Stimulated activated CD8-positive, alpha-beta memory T cell treated with anti-CD3 and anti-CD28 coated beads, Interleukin-7, amount 100 ng/mL, for 1 hour (primary cell): ENCODE results near the gene DBX1.

Experiments
- DNase-seq, 2 donors: peaks; one replicate each; pipeline ENCODE4 v3.0.0-alpha.2; 2020; ENCODE audit warnings: low read depth in 2 of 2

DBX1 gene

DNA sequence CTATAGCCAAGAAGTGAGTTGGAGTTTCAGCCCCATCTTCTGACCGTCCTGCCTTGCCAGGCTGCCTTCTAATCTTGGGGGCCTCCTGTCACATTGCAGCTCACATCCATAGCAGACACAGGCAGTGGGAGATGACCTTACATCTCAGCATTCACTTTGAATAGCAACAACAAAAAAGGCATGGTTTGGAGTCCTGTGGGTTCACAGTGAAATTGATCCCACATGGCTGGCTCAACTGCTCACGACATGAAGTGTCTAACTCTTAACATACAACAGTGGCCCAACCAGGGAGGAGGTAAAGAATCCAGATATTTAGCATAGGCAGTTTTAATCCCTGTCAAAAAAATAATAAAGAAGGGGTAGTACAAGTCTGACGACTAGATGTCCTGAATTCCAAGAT, 38.1 kb downstream of the DBX1 start:
- no peak for DNase-seq

DNA sequence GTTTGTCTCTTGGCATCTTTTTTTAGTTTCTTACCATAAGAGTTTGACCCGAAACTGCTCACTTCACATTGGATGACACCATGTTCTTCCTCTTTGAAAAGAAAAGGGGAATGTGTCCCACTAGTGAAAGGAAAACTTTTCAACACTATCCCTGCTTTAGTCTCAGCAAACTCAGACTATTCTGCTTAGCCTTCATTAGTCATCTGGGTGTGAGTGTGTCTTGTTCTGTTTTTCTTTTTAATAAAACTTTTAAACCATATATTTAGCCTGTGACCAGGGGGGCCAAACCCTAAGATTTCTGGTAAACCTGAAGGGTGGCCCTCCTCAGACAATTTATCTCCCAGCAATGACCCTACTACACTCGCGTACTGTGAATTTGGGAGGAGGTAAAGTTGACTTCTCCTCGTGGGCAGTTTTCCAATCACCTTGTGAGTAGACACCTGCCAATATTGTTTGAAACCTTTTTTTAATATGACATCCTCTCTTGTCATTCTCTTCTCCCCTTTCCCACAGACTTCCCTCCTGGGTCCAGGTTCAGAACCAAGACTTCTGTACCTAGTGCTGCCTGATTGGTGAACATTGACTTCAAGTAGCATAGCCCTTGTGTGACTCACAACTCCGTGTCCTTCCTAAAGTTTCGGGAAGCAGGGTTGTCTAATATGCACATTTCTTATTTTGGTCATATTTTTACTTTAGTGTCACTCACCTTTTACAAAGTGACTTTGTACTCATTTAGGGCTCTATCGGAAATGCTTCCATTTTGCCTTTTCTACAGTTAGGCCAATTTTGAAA, 39.9 kb downstream of the DBX1 start:
- DNase-seq: no peak

DNA sequence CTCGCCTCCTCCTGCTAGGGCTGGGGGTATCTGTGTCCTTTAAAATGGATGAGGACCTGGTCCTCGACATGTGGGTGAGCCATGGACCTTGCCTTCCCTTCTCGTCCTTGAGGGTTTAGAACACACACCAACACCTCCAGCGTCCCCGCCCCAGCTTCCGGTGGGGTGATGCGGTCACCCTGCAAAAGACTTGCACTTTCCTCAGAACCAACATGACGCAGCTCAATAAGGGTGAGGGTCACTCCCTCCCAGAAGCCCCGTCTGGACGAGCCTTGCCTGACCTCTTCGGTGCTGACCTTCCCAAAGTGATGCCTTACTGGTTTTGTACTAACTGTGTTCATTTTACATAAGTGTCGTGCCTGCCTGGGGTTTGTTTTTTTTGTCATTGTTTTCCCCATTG, 41.0 kb downstream of the DBX1 start:
- no peak for DNase-seq

DNA sequence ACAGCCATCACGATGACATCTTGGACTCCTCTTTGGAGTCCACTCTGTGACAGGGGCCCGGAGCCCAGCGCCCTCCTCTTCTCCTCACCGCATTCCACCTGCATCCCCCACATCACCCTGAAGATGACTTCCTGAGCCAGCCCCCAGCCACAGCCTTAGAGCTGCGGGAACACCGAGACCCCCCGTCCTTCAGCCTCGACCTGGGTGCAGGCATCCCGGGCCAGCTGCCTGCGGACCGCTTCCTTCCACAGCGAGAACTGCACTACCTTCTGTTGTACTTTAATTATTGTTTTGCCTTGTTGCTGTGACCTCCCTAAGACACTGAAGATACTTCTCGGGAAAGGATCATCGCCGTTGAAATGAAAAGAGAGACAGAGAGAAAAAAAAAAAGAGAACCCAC, 42.1 kb downstream of the DBX1 start:
- no peak for DNase-seq

DNA sequence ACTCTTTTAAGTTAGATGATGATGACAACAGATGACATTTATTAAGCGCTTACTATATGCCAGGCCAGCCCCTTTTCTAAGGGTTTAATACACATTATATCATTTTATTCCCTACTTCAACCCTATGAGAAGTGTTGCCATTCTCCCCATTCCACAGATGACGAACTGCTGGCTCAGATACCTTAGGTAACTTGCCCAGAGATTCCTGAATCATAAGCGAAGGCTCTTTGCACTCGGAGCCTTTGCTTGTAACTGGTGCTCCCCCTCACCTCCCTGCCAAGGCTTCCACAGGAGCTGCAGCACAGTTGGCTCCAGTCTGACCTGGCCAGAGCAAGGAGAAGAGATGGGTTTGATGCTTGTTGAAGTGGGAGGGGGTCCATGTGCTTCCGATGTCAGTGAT, 43.0 kb downstream of the DBX1 start:
- DNase-seq: no peak

DNA sequence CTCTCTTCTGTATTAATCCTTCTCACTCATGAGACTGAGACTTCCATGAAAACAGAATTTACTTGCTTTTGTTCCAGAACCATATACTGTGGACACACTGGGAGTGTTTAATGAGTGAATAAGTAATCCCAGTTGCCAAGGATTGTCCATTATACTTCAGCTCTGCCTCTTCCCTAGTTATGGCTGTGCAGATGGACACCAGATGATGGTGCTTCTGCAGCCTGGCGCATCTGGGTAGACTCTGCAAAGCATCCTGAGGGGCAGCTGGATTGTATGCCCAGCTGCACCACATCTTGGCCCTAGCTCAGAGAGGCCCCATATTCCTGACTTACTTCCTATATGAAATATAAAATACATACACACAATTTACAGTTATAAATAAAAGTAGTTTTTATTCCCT, 43.5 kb downstream of the DBX1 start:
- DNase-seq: no peak

DNA sequence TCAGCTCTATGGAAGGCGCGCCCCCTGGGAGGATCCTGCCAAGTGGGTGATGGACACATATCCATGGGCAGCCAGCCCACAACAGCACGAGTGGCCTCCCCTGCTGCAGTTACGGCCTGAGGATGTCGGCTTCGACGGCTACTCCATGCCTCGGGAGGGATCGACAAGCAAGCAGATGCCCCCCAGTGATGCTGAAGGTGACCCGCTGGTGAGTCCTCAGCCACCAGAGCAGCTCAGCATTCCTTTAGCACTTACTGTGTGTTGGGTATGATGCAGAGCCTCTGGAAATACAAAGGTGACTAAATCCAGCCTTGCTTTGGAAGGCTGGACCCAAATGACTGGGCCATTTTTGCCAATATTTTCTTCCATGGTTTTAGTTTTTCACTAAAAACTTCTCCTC, 45.7 kb downstream of the DBX1 start:
- no peak for DNase-seq

DNA sequence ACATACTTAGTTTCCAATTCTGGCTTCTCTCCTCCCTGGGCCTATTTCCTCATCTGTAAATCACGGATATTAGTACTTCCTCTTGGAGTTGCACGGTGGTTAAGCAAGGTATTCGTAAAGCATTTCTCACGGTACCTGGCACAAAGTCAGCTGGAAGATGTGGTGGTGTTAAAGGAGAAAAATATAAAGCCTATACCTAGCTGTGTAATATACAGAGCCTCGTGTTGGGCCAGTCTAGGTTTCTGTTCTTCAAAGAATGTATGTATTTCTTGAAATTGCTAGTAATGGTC, 47.2 kb downstream of the DBX1 start:
- no peak for DNase-seq

DNA sequence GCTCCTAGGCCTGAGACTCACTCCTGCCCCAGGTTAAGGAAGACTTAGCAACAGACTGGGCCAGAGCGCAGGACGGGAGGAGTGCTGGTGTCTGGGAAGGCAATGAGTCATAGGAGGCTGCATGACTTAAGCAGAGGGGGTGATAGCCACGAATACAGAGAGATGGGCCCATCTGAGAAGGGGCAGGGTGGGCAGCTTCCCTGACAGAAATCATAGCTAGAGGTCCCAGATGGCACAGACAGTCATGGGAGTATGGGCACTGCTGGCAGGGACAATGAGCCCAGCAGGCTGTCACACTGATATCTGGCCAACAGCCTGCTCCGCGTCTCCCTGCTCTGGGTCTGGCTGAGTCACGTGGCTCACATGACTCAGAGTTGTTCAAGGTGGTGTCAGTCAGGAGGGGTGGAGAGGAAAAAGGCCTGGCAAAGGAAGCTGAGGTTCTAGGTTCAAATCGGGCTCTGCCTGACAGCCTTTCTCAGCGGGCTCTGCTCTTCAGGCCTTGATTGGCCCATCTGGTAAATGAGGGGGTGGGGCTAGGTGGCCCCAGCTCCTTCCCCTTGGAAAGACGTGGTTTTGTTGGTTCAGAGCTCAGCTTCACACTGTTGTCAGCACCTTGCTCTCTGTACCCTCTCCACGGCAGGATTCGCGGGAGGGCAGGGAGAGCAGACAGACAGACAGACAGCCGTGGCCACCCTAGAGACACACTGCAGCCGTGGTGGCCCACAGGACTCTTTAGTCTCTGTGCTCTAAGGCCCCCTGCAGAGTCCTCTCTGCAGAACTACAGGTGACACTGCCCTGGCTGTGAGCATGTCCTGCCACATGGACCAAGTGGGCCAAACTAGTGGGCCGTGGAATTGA, 47.8 kb downstream of the DBX1 start:
- no peak for DNase-seq

DNA sequence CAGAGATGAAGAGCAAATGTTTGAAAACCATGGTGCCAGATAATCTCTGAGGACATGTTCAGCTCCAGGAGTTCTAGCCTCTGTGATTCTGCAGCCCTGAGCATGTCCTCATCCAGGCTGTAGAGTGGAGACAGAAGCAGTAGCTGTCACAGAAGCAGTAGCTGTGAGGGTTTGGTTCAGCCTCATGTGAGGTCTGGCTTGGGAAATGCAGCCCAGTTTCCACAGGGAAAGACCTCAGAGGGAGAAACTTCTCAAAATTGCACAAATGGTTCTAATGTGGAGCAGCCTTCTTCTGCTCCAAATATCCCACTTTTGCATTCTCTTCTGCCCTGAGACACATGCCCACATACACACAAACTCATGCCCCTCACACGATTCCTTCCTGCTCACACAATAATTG, 48.4 kb downstream of the DBX1 start:
- DNase-seq: no peak

DNA sequence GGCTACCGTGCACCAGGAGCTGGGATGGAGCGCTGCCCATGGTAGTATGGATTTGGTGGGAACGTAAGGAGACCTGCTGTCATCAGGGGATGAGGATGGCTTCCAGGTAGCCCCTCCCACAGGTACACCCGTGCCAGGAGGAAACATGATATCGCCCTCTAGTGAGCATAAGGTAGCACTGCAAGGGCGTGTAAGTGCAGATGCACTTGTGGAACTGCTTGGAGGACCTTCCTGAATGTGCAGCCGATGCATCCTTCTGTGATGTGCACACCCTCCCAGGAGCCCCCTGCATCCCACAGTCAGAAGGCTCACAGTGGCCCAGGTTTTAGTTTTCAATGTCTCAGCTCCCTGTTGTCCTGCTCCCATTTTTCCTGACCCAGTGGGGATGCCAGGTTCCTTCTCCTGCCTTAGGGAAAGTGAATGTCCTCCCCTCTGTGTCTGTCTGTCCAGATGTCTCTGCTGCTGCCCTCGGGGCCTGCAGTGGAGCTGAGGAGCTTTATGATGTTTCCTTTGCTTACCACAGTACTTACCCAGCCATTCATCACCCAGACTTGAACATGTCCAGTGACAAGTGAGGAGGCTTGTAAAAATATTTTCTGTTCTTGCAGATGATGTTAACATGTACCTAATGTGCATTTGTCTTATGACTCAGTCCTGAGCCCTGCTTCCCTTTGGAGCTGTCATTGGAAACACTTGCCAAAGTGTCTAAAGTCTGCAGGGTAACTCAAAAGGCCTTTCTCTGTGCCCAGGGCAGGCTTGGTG, 49.2 kb downstream of the DBX1 start:
- no peak for DNase-seq

DNA sequence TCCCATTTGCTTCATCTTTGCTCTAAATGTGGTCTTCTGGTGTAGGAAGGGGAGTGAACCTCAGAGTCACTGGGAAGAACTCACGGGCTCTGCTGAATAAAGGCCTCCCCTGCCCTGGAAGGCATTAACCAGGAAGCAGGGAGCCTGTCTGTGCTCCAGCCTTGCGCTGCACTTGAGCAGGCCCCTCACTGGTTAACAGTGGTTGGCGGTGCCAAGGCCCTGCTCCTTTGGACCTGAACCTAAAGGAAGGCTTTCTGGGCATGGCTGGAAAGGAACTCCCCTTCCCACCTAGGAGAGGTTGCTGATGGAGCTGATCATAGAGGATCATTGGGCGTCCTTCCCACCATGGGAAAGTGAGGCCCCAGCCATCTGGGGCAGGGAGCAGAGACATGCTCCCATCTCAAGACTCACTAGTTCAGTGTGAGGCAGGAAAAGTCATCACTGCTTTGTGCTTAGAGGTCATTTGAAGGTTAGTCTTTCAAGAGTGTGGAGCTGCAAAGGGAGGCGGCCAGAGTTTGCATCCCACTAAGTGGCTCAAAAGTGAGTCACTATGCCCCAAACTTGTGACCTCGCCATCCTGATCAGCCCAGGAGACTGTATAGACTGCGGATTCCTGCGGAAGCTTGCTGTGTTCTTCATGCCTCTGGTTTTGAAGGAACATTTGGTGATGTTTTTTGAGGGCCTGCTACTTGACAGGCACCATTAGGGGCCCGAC, 50.4 kb downstream of the DBX1 start:
- DNase-seq: no peak
